ENCODE data around the gene PARK7.
"Not testable (repeated sequence)": the region's sequence is repeated elsewhere in the genome, so short reads cannot be mapped to it uniquely, and the experiment has no call there.

Gene PARK7

GRCh38 chr1:7948960-7949359 lies 12.6 kb upstream of the PARK7 start:
- DNase-seq, result no peak

DNA sequence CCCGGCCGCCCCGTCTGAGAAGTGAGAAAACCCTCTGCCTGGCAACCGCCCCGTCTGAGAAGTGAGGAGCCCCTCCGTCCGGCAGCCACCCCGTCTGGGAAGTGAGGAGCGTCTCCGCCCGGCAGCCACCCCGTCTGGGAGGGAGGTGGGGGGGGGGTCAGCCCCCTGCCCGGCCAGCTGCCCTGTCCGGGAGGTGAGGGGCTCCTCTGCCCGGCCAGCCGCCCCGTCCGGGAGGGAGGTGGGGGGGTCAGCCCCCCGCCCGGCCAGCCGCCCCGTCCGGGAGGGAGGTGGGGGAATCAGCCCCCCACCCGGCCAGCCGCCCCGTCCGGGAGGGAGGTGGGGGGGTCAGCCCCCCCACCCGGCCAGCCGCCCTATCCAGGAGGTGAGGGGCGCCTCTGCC lies 8.7 kb upstream of the PARK7 start:
- DNase-seq, result not testable (repeated sequence)

DNA sequence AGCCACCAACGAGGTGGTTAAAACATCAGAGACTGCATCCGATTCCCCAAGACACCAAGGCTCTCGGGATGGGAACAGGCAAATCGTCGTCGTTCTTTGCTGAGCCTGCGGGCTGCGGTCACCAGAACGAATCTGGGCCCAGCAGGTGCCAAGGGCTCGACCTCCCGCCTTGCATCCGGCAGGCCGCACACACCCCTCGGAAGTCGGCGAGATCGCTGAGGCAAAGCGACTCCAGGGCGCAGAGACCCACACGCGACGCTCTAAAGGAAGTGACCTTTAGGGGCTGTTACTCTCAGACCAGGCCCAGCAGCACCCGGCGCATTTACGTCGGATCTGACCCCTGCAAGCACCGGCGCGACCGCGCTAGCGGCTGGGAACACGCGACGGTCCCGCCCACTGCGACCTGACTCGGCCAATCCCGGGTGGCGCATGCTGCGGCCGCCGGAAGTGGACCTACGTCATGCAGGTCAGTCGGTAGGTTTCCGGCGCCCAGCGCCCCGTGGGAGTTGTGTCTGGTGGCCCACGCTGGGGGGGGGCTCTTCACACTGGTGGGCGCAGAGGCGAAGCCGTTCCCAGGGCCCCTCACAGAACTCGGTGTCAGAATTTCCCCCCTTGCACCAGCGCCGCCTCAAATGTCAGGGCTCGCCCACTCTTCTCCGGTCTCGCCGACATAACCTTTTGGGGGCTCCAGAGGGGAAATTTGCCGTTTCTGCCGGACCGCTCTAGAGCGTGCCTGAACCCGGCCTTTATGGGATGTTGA lies 7.5 kb upstream of the PARK7 start:
- DNase-seq, result peak; percentile 32 to 75

- no peak for DNase-seq
Measured at GRCh38 chr1:7954683-7955082, 6.8 kb upstream of the PARK7 start.

DNA sequence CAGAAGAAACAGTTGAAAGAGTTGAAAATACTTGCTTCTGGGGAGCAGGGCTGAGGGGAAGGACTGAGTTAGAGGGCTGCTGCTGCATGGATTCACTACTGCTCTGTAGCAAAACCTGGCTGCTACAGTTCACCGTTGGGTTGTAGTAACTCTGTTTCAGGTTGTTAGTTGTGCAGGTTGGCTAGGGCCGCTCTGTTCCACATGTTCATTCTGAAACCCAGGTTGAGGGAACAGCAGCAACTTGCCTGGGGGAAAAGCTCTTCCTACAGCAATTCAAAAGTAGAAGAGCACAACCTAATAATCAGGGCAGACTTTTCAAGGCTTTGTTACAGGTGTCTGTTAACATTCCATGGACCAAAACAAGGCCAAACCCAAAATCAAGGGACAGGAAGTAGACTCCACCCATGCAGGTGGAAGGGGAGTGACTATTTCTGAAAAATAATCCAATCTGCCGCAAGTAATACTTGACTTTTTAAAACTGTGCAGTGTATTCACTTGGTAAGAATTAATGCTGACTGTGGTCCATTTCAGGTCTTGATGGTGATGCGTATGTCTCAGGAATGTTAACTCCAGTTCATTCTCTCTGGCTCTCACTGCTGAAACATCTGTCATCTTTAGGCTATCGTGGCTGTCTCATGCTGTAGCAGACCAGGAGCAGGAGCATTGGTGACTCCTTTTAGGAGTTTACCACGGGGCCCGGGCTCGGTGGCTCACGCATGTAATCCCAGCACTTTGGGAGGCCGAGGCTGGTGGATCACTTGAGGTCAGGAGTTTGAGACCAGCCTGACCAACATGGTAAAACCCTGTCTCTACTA lies 5.1 kb upstream of the PARK7 start:
- no peak for DNase-seq

DNA sequence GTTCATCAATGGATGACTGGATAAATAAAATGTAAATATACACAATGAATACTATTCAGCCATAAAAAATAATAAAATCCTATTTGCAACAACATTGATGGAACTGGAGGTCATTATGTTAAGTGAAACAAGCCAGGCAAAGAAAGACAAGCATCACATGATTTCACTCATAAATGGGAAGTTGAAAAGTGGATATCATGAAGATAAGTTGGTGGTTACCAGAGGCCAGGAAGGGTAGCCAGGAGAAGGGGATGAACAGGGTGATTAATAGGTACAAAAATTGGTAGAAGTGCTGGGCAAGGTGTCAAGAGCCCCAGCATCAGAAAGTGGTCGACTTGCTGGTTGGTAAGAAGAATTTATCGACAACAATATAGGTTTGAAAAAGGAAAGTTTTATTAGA lies 1.3 kb upstream of the PARK7 start:
- DNase-seq, result no peak

GRCh38 chr1:7960867-7961215 lies 670 bp upstream of the PARK7 start:
- no peak for DNase-seq

DNA sequence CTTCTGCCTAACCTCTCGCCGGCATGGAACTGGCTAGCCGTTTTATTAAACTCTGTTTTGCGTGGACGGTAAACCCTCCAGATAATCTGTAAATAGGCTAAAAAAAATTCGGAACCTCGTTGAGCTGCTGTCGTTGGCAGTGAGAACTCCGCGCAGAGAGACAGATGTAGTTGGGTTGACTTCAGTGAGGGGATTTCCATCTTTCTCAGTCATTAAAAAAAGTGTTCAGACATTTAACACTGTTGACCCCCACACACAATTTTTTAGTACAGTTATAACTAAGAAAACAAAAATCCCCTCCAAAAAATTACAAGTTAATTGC lies 464 bp downstream of the PARK7 start:
- DNase-seq, result no peak

GRCh38 chr1:7962636-7963377 lies 1.3 kb downstream of the PARK7 start:
- no peak for DNase-seq

DNA sequence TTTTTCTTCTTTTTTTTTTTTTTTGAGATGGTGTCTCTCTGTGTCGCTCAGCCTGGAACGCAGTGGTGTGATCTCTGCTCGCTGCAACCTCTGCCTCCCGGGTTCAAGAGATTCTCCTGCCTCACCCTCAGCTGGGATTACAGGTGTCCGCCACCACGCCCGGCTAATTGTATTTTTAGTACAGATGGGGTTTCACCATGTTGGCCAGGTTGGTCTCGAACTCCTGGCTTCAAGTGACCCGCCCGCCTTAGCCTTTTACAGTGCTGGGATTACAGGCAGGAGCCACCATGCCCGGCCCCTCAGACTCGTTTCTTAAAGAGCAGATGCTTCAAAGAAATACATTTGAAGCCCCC lies 1.8 kb downstream of the PARK7 start:
- DNase-seq, result not testable (repeated sequence)

GRCh38 chr1:7963841-7964240 lies 2.3 kb downstream of the PARK7 start:
- not testable (repeated sequence) for DNase-seq

- DNase-seq, result no peak
Measured at GRCh38 chr1:7964476-7964875, 3.0 kb downstream of the PARK7 start.

- no peak for DNase-seq
Measured at GRCh38 chr1:7967196-7967595, 5.7 kb downstream of the PARK7 start.

DNA sequence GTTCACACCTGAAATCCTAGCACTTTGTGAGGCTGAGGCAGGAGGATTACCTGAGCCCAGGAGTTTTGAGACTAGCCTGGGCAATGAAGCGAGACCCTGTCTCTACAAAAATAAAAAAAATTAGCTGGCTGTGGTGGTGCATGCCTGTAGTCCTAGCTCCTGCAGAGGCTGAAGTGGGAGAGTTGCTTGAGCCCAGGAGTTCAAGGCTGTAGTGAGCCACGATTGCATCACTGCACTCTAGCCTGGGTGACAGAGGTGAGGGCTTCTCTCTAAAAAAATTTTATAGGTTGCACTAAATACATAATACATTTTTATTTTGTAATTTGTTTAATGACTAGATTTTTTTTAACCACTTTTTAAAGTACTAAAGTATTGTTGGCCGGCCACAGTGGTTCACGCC lies 6.1 kb downstream of the PARK7 start:
- DNase-seq, result no peak

DNA sequence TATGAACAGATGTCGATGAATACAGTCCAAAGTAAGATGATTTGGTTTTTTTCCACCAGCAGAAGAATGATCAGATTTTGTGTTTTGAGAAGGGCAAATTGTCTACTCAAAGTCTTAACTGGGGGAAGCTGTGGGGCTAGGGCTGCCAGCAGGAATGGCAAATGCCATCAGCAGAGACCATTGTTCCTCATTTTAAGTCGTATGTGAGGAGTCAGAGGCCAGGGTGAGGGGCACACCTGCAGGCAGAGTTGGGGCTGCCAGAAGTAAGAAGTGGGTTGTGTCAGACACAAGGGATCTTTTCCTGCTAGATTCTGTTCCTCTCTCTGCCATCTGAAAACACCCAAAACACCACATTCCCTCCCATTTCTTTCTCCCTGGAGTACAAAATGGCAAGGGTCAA lies 8.7 kb downstream of the PARK7 start:
- DNase-seq, result no peak

DNA sequence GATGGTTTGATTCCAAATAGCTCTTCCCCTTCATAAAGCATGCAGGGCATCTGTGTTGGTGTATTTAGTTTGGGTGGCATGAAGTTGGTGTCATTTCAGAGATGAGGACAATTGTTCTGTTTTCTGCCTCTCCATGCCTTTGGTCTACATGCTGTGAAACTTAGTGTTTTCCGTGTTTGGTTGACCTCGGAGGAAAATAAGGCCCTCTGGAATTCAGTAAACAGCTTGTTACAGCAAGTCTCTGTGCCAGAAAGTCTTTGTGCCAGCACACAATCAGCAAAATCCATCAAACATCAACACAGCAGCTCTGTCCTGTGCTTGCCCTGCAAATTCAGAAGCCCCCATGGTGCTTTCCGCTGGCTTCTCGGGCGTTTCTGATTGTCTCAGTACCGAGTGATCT lies 9.5 kb downstream of the PARK7 start:
- no peak for DNase-seq

GRCh38 chr1:7972285-7972684 lies 10.8 kb downstream of the PARK7 start:
- no peak for DNase-seq

DNA sequence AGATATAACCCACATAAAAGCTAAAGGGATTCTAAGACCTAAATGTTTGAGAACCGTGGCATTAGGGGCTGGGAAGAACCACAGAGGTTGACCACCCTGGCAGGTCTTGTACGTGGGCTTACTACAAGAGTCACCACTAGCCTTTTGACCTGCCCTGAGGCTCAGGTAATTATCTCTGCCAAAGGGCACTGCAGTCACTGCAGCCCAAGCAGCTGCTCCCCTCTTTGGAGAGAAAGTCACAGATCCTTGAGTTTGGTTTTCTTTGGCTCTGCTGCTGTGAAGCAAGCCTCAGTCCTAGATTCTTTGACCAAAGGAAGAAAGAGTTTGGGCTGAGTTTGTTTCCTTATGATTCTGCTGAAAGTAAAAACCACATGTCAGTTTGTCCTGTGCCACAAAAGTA lies 11.6 kb downstream of the PARK7 start:
- DNase-seq, result no peak

GRCh38 chr1:7975212-7975865 lies 13.8 kb downstream of the PARK7 start:
- DNase-seq, result peak; percentile 26 to 38

- DNase-seq, result no peak
Measured at GRCh38 chr1:7980984-7981383, 19.5 kb downstream of the PARK7 start.

- DNase-seq, result no peak
Measured at GRCh38 chr1:7983086-7983778, 21.7 kb downstream of the PARK7 start.

GRCh38 chr1:7984811-7985210 lies 23.3 kb downstream of the PARK7 start:
- DNase-seq, result peak; percentile 6 to 61
